Esophagus squamous epithelium (tissue), 5 donors: ENCODE data around the gene PTOV1. TPM values are rescaled to one million over a fixed set of nuclear protein-coding genes. Genes with fewer than 3 reads are reported as not detected.

Experiments used
- DNase-seq: peaks from one replicate; lab custom pipeline; 2025; lab: John Stamatoyannopoulos, UW
- H3K27ac ChIP-seq, 4 donors: fragments of 200-600 bp; sonication (generic); one replicate each; pipeline ENCODE4 v1.5.1; 2016 to 2019; ENCODE audit warnings: mild to moderate bottlenecking in 1 of 4
- H3K27me3 ChIP-seq, 4 donors: fragments of 200-600 bp; sonication (generic); 1 replicate in 3 of 4; 2 replicates in 1 of 4; pipeline versions ENCODE4 v1.5.1 to v1.6.0; 2017 to 2021; ENCODE audit warnings: antibody characterized with exemption in 1 of 4
- H3K36me3 ChIP-seq, 3 donors: fragments of 200-600 bp; sonication (generic); one replicate each; pipeline ENCODE4 v1.5.1; 2016 to 2019
- H3K4me1 ChIP-seq, 3 donors: fragments of 200-600 bp; sonication (generic); one replicate each; pipeline ENCODE4 v1.5.1; 2017 to 2019
- H3K4me3 ChIP-seq, 4 donors: fragments of 200-600 bp; sonication (generic); 1 replicate in 3 of 4; 2 replicates in 1 of 4; pipeline ENCODE4 v1.5.1; 2016 to 2019; ENCODE audit warnings: mild to moderate bottlenecking in 2 of 4, moderate library complexity in 1 of 4
- H3K9me3 ChIP-seq, 3 donors: fragments of 200-600 bp; sonication (generic); one replicate each; pipeline ENCODE4 v1.5.1; 2016 to 2019
- CTCF ChIP-seq, 6 experiments: fragments of 450-650 bp in 4 of 6; fragments of 200-600 bp in 2 of 6; sonication (generic) in 2 of 6; IDR thresholded peaks; one replicate each; pipeline ENCODE4 v1.5.1; 2016 to 2019; ENCODE audit warnings: antibody characterized with exemption in 6 of 6, mild to moderate bottlenecking in 4 of 6, moderate library complexity in 4 of 6
- POLR2A ChIP-seq, 4 donors: fragments of 450-650 bp; IDR thresholded peaks; one replicate each; pipeline ENCODE4 v1.6.1; 2017; ENCODE audit warnings: antibody characterized with exemption in 4 of 4, mild to moderate bottlenecking in 4 of 4, moderate library complexity in 3 of 4
- WGBS, 2 donors: methylation state at CpG; one replicate each; pipeline ENCODE4 v1.1.5; 2018; 5-methylcytosine and 5-hydroxymethylcytosine counted together
- intact Hi-C: fragments of 100-400 bp; cut with DNase I; formaldehyde crosslinking; loops from one replicate; pipeline ENCODE4 v1.15.0; 2022
- total RNA-seq, 4 donors: library from RNA; depleted of rRNA; stranded (reverse); fragments of >200 nt; gene quantifications; one replicate each; pipeline ENCODE4 v1.1.0, GENCODE V29; 2016
- donor health status: DM: yes; HTN: yes; CAD: no.

Gene PTOV1
- total RNA-seq, 4 donors from 2014 or later, result 31.3 to 57.0 (median 45.2) TPM

DNA sequence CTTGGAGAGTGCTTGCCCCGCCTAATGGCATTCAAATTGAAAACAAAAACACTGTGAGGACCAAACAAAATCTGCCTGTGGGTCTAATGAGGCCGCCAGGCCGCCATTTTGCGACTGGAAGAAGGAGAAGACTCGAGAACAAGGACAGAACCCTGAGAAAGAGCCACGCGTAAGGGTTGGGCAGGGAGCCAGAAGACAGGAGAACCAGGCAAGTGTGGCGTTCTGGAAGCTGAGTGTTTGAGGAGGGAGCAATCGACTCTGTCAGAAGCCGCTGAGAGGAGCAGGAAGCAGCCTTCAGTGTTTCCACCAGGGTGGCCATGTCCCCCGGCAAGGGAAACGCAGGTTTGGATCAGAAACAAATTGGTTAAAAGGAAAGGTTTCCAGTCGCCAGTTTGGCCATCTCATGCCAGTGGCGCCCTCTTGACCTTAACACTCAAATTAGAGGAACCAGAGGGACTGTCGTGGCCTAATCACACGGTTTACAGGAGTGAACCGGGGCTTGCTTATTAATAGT lies 10.2 kb upstream of the PTOV1 start:
- TF ChIP-seq CTCF (IDR thresholded peaks at IDR 0.05) (no peak), POLR2A (IDR thresholded peaks at IDR 0.05) (no peak)
- Histone ChIP-seq H3K36me3 (peaks cover 11 to 52% (median 16%) of the 10 kb centered on the region in 3 donors), H3K4me3 (no peak overlapping the region), H3K9me3 (no peaks in the 10 kb centered on the region), H3K4me1 (no peaks in the 10 kb centered on the region), H3K27ac (no peak overlapping the region), H3K27me3 (no peaks in the 10 kb centered on the region)
- WGBS, 2 donors, result 92 to 94% methylated on average over 17 of the region's 17 CpGs
- DNase-seq, result no peak
- intact Hi-C loops, result no loop called here

DNA sequence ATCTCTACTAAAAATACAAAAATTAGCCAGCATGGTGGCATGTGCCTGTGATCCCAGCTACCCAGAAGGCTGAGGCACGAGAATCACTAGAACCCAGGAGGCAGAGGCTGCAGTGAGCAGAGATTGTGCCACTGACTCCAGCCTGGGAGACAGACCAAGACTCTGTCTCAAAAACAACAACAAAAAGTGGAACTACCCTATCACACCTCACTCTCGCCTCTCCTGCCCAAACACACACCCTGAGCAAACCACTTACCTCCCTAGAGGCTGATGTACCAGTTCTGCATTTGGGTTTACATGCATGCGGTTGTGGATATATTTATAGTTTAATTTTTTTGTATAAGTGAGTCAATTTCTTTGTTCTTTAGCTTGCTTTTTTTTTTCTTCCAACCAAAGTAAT lies 7.7 kb upstream of the PTOV1 start:
- TF ChIP-seq POLR2A (IDR thresholded peaks at IDR 0.05), result no peak
- TF ChIP-seq CTCF (IDR thresholded peaks at IDR 0.05), result no peak
- WGBS, 2 donors, result 78 to 85% methylated on average over 3 of the region's 3 CpGs
- no peak overlapping the region for H3K27ac ChIP-seq

DNA sequence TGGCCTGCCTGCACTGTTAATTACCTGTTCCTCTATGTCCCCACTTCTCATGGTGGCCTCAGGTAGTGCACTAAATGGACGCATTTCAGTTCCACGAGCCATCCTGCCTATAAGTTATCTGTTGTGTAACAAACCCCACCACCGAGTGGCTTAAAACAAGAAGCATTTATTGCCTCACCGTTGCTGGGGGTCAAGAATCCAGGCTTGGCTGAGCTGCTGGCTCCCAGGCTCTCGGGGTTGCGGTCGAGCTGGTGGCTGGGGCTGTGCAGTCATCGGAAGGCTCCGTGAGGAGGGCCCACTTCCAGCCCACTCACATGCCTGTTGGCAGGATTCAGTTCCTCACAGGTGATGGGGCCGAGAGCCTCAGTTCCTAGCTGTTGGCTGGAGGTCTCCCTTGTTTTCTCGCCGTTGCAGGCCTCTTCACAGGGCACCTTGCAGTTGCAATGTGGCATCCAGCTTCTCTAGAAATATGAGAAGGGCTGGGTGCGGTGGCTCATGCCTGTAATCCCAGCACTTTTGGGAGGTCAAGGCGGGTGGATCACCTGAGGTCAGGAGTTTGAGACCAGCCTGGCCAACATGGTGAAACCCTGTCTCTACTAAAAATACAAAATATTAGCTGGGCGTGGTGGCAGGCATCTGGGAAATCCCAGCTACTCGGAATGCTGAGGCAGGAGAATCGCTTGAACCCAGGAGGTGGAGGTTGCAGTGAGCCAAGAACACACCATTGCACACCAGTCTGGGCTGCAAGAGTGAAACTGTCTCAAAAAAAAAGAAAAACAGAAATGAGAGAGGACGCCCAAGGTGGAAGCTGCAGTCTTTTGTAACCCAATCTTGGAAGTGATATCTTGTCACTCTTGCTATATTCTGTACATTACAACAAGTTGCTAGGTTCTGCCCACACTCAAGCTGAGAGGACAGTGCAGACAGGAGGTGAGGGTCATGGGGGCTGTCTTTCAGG lies 6.5 kb upstream of the PTOV1 start:
- no peak overlapping the region for H3K27ac ChIP-seq
- H3K4me1 ChIP-seq, result peaks cover 0 to 11% (median 10%) of the 10 kb centered on the region in 3 donors
- H3K4me3 ChIP-seq, result no peak overlapping the region
- no peak for DNase-seq
- intact Hi-C loops, result no loop called here
- H3K27me3 ChIP-seq, result no peaks in the 10 kb centered on the region
- peaks cover 0 to 15% (median 0%) of the 10 kb centered on the region in 3 donors for H3K36me3 ChIP-seq
- H3K9me3 ChIP-seq, result no peaks in the 10 kb centered on the region
- TF ChIP-seq CTCF (IDR thresholded peaks at IDR 0.05) (no peak), POLR2A (IDR thresholded peaks at IDR 0.05) (no peak)
- WGBS, 2 donors, result 75 to 85% methylated on average over 11 to 13 of the region's 18 CpGs

More for the DNA sequence above, 7.7 kb upstream of the PTOV1 start:
- no peak overlapping the region for H3K4me3 ChIP-seq
- no peaks in the 10 kb centered on the region for H3K27me3 ChIP-seq
- no peaks in the 10 kb centered on the region for H3K9me3 ChIP-seq
- no peak for DNase-seq
- H3K4me1 ChIP-seq, result peaks cover 0 to 4% (median 3%) of the 10 kb centered on the region in 3 donors
- intact Hi-C loops, result no loop called here
- H3K36me3 ChIP-seq, result peaks cover 4 to 27% (median 6%) of the 10 kb centered on the region in 3 donors

DNA sequence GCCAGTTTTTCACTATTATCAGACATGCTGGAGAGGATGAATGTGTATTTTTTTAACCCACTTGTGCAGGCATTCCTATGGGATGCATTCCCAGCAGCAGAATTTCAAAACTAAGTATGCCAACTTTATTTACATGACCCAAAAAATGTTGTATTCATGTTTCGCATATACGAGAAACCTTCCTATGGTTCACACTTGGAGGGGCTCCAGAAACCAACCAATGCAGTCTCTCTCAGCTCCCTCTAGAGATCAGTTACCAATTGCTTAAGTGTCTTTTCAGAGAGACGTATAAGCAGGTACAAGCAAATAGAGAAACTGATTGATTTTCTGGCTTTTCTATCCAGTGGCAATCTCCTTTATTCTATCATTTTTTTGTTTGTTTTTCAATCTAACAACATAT lies 5.5 kb upstream of the PTOV1 start:
- DNase-seq, result no peak
- H3K36me3 ChIP-seq, result peaks cover 0 to 5% (median 0%) of the 10 kb centered on the region in 3 donors
- 38 to 51% methylated on average over 3 of the region's 3 CpGs for WGBS, 2 donors
- TF ChIP-seq CTCF (IDR thresholded peaks at IDR 0.05), result no peak
- TF ChIP-seq POLR2A (IDR thresholded peaks at IDR 0.05), result no peak
- H3K4me3 ChIP-seq, result no peak overlapping the region
- H3K27ac ChIP-seq, result no peak overlapping the region
- peaks cover 0 to 20% (median 10%) of the 10 kb centered on the region in 3 donors for H3K4me1 ChIP-seq
- no peaks in the 10 kb centered on the region for H3K27me3 ChIP-seq
- H3K9me3 ChIP-seq, result no peaks in the 10 kb centered on the region
- intact Hi-C loops, result no loop called here

DNA sequence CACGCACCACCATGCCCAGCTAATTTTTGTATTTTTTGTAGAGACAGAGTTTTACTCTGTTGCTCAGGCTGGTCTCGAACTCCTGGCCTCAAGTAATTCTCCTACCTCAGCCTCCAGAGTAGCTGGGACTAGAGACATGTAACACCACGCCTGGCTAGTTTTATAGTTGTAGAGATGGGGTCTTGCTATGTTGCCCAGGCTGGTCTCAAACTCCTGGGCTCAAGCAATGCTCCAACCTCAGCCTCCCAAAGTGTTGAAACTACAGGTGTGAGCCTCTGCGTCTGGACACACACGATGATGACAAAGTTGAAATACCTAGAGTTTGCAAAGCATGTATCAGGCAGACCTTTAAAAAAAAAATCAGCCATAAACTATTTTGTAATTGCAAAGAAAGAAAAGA lies 4.6 kb upstream of the PTOV1 start:
- H3K4me1 ChIP-seq, result peaks cover 0 to 20% (median 10%) of the 10 kb centered on the region in 3 donors
- TF ChIP-seq CTCF (IDR thresholded peaks at IDR 0.05) (no peak), POLR2A (IDR thresholded peaks at IDR 0.05) (no peak)
- DNase-seq, result no peak
- intact Hi-C loops, result no loop called here
- 75% methylated on average over 4 to 5 of the region's 5 CpGs for WGBS, 2 donors
- no peaks in the 10 kb centered on the region for H3K36me3 ChIP-seq
- H3K27me3 ChIP-seq, result no peaks in the 10 kb centered on the region
- H3K9me3 ChIP-seq, result no peaks in the 10 kb centered on the region
- no peak overlapping the region for H3K27ac ChIP-seq
- H3K4me3 ChIP-seq, result no peak overlapping the region
